ENCODE measurements around the gene MTUS2.

MTUS2 gene

GRCh38 chr13:29164116-29164515 is 344.0 kb downstream of the MTUS2 start:
- no peak overlapping the region for H3K4me3 ChIP-seq (ENCODE audit: low read depth, low read length)
- H3K27me3 ChIP-seq: no peaks in the 10 kb centered on the region; the same call in 1 of the 2 replicates
- H3K9me3 ChIP-seq: no peaks in the 10 kb centered on the region
- H3K36me3 ChIP-seq: no peaks in the 10 kb centered on the region; the same call in 1 of the 2 replicates
- H3K4me1 ChIP-seq: peaks cover 8% of the 10 kb centered on the region
- TF ChIP-seq CTCF (IDR thresholded peaks at IDR 0.05; ENCODE audit: low read depth, low read length): no peak
- no peak for DNase-seq

- Histone ChIP-seq H3K36me3 (no peaks in the 10 kb centered on the region), H3K4me3 (ENCODE audit: low read depth, low read length) (no peak overlapping the region), H3K4me1 (peaks cover 8% of the 10 kb centered on the region), H3K9me3 (no peaks in the 10 kb centered on the region), H3K27me3 (no peaks in the 10 kb centered on the region; the same call in none of the 2 replicates)
- no peak for TF ChIP-seq CTCF (IDR thresholded peaks at IDR 0.05; ENCODE audit: low read depth, low read length)
- no peak for DNase-seq
Measured at GRCh38 chr13:29165216-29165615, 345.1 kb downstream of the MTUS2 start.

GRCh38 chr13:29165840-29166239 is 345.7 kb downstream of the MTUS2 start:
- no peak for TF ChIP-seq CTCF (IDR thresholded peaks at IDR 0.05; ENCODE audit: low read depth, low read length)
- H3K4me1 ChIP-seq: peaks cover 8% of the 10 kb centered on the region
- H3K27me3 ChIP-seq: no peaks in the 10 kb centered on the region; the same call in none of the 2 replicates
- H3K4me3 ChIP-seq (ENCODE audit: low read depth, low read length): no peak overlapping the region
- no peaks in the 10 kb centered on the region for H3K9me3 ChIP-seq
- no peak for DNase-seq
- no peaks in the 10 kb centered on the region for H3K36me3 ChIP-seq

GRCh38 chr13:29170436-29171082 is 350.4 kb downstream of the MTUS2 start:
- Histone ChIP-seq H3K9me3 (no peaks in the 10 kb centered on the region), H3K27me3 (peaks cover 3% of the 10 kb centered on the region), H3K36me3 (no peaks in the 10 kb centered on the region), H3K4me1 (no peaks in the 10 kb centered on the region), H3K4me3 (ENCODE audit: low read depth, low read length) (no peak overlapping the region)
- TF ChIP-seq CTCF (IDR thresholded peaks at IDR 0.05; ENCODE audit: low read depth, low read length): no peak
- DNase-seq: no peak

GRCh38 chr13:29171244-29171643 is 351.1 kb downstream of the MTUS2 start:
- Histone ChIP-seq H3K4me3 (ENCODE audit: low read depth, low read length) (no peak overlapping the region), H3K36me3 (no peaks in the 10 kb centered on the region), H3K9me3 (no peaks in the 10 kb centered on the region), H3K4me1 (no peaks in the 10 kb centered on the region), H3K27me3 (peaks cover 3% of the 10 kb centered on the region)
- no peak for TF ChIP-seq CTCF (IDR thresholded peaks at IDR 0.05; ENCODE audit: low read depth, low read length)
- no peak for DNase-seq

- no peaks in the 10 kb centered on the region for H3K9me3 ChIP-seq
- DNase-seq: no peak
- H3K4me3 ChIP-seq (ENCODE audit: low read depth, low read length): no peak overlapping the region
- no peaks in the 10 kb centered on the region for H3K4me1 ChIP-seq
- H3K36me3 ChIP-seq: no peaks in the 10 kb centered on the region
- TF ChIP-seq CTCF (IDR thresholded peaks at IDR 0.05; ENCODE audit: low read depth, low read length): no peak
- H3K27me3 ChIP-seq: peaks cover 3% of the 10 kb centered on the region
Measured at GRCh38 chr13:29174093-29174492, 354.0 kb downstream of the MTUS2 start.

Data from BE2C (cell line).